Activated CD4-positive, alpha-beta T cell treated with anti-CD3 and anti-CD28 coated beads for 24 hours (primary cell): Measurements from ENCODE around the gene RNASEL.
"Not testable (repeated sequence)": the region's sequence is repeated elsewhere in the genome, so short reads cannot be mapped to it uniquely, and the experiment has no call there.

Experiments used
- DNase-seq, 2 donors: peaks; one replicate each; pipeline ENCODE4 v3.0.0-alpha.2; 2020; ENCODE audit warnings: low read depth in 2 of 2

Gene RNASEL

GRCh38 chr1:182561456-182561855 lies 27.6 kb downstream of the RNASEL start:
- DNase-seq = no peak

- no peak for DNase-seq
Observed at GRCh38 chr1:182560392-182560984, 28.6 kb downstream of the RNASEL start.

GRCh38 chr1:182556279-182556678 lies 32.8 kb downstream of the RNASEL start:
- DNase-seq = no peak

- DNase-seq = no peak
Observed at GRCh38 chr1:182555493-182555892, 33.6 kb downstream of the RNASEL start.

- no peak for DNase-seq
Observed at GRCh38 chr1:182552527-182552926, 36.5 kb downstream of the RNASEL start.

GRCh38 chr1:182549811-182550210 lies 39.2 kb downstream of the RNASEL start:
- DNase-seq = no peak

GRCh38 chr1:182549346-182549745 lies 39.7 kb downstream of the RNASEL start:
- DNase-seq = no peak

- DNase-seq = no peak
Observed at GRCh38 chr1:182533896-182534295, 55.2 kb downstream of the RNASEL start.

- DNase-seq = not testable (repeated sequence)
Observed at GRCh38 chr1:182528206-182528605, 60.9 kb downstream of the RNASEL start.

GRCh38 chr1:182527680-182528079 lies 61.4 kb downstream of the RNASEL start:
- no peak for DNase-seq

GRCh38 chr1:182525342-182525741 lies 63.7 kb downstream of the RNASEL start:
- DNase-seq = no peak
